HAP-1 (cell line): ENCODE data around the gene CYB5B.

ENCODE experiments used
- DNase-seq, 2 experiments: peaks; one replicate each; pipeline ENCODE4 v3.0.0-alpha.2; 2016 to 2020; ENCODE audit warnings: low spot score in 2 of 2
- H3K27me3 ChIP-seq: fragments of 250-450 bp; sonication (Bioruptor Pico); 2 replicates; pipeline ENCODE4 v1.5.1; 2020; ENCODE audit warnings: low read depth, mild to moderate bottlenecking, moderate library complexity
- H3K36me3 ChIP-seq: fragments of 250-450 bp; sonication (Bioruptor Pico); replicated peaks from 2 replicates; pipeline ENCODE4 v1.5.1; 2020; ENCODE audit warnings: mild to moderate bottlenecking
- H3K4me1 ChIP-seq: fragments of 250-450 bp; sonication (Bioruptor Pico); 2 replicates; pipeline ENCODE4 v1.5.1; 2020; ENCODE audit warnings: mild to moderate bottlenecking
- H3K4me3 ChIP-seq: fragments of 250-450 bp; sonication (Bioruptor Pico); 2 replicates; pipeline ENCODE4 v1.5.1; 2020; ENCODE audit warnings: mild to moderate bottlenecking, moderate library complexity
- H3K9me3 ChIP-seq: fragments of 250-450 bp; sonication (Bioruptor Pico); 2 replicates; pipeline ENCODE4 v1.5.1; 2020; ENCODE audit warnings: mild to moderate bottlenecking, moderate library complexity
- in situ Hi-C: fragments of 300-500 bp; cut with MboI; formaldehyde crosslinking; loops from 3 replicates; pipeline ENCODE4 v1.14.3; 2020; ENCODE audit warnings: low sequenced_read_pairs, inconsistent platforms, mixed read lengths

CYB5B gene

GRCh38 chr16:69495821-69496220, 71.4 kb downstream of the CYB5B start:
- no peak for DNase-seq
- no peak overlapping the region for H3K4me3 ChIP-seq
- no peaks in the 10 kb centered on the region for H3K27me3 ChIP-seq
- H3K36me3 ChIP-seq: no peaks in the 10 kb centered on the region
- no peaks in the 10 kb centered on the region for H3K4me1 ChIP-seq
- no peaks in the 10 kb centered on the region for H3K9me3 ChIP-seq
- in situ Hi-C loops: no loop called here

GRCh38 chr16:69496376-69496775, 72.0 kb downstream of the CYB5B start:
- H3K4me3 ChIP-seq: no peak overlapping the region
- in situ Hi-C loops: no loop called here
- DNase-seq: no peak
- H3K36me3 ChIP-seq: no peaks in the 10 kb centered on the region
- no peaks in the 10 kb centered on the region for H3K4me1 ChIP-seq
- H3K9me3 ChIP-seq: no peaks in the 10 kb centered on the region
- H3K27me3 ChIP-seq: no peaks in the 10 kb centered on the region

GRCh38 chr16:69496896-69497295, 72.5 kb downstream of the CYB5B start:
- no peaks in the 10 kb centered on the region for H3K27me3 ChIP-seq
- in situ Hi-C loops: no loop called here
- no peaks in the 10 kb centered on the region for H3K9me3 ChIP-seq
- H3K4me3 ChIP-seq: no peak overlapping the region
- no peaks in the 10 kb centered on the region for H3K4me1 ChIP-seq
- no peak for DNase-seq
- no peaks in the 10 kb centered on the region for H3K36me3 ChIP-seq

- no peaks in the 10 kb centered on the region for H3K4me1 ChIP-seq
- H3K27me3 ChIP-seq: no peaks in the 10 kb centered on the region
- in situ Hi-C loops: no loop called here
- H3K36me3 ChIP-seq: no peaks in the 10 kb centered on the region
- no peak overlapping the region for H3K4me3 ChIP-seq
- no peak for DNase-seq
- H3K9me3 ChIP-seq: no peaks in the 10 kb centered on the region
These were observed 73.6 kb downstream of the CYB5B start for GRCh38 chr16:69497876-69498596.

- H3K9me3 ChIP-seq: no peaks in the 10 kb centered on the region
- no peak overlapping the region for H3K4me3 ChIP-seq
- no peaks in the 10 kb centered on the region for H3K27me3 ChIP-seq
- no peak for DNase-seq
- H3K4me1 ChIP-seq: no peaks in the 10 kb centered on the region
- in situ Hi-C loops: no loop called here
- H3K36me3 ChIP-seq: no peaks in the 10 kb centered on the region
These were observed 74.5 kb downstream of the CYB5B start for GRCh38 chr16:69498926-69499325.

DNA sequence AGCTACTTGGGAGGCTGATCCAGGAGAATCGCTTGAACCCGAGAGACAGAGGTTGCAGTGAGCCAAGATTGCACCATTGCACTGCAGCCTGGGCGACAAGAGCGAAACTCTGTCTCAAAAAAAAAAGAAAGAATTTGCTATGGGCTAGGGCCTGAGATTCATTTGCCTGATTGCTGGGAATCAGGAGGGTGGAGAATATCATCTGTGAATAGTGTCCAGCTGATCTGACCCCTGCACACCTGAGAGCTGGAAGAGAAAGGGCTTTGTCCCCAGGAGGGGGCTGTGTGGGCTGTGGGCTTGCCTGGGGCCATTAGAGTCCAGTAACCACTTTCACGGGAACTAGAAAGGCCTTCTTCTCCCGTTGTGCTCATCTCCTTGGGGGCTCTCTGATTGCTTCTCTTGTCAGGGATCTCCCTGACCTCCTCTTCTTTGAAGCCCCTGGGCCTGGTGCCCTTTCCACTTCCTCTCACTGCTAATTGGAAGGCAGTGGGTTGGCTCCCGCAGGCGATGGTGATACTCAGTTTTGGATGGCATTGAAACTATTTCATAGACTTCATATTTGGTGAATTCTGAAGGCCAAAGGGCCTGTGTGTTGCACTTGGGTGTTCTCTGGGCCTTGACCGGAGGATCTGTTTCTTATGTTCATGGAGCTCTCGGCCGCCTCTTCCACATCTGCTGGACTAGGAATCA, 75.3 kb downstream of the CYB5B start:
- DNase-seq: no peak
- Histone ChIP-seq H3K9me3 (no peaks in the 10 kb centered on the region), H3K4me1 (no peaks in the 10 kb centered on the region), H3K27me3 (no peaks in the 10 kb centered on the region), H3K36me3 (no peaks in the 10 kb centered on the region), H3K4me3 (no peak overlapping the region)
- in situ Hi-C loops: no loop called here

- no peaks in the 10 kb centered on the region for H3K9me3 ChIP-seq
- no peaks in the 10 kb centered on the region for H3K27me3 ChIP-seq
- H3K4me1 ChIP-seq: no peaks in the 10 kb centered on the region
- DNase-seq: no peak
- no peak overlapping the region for H3K4me3 ChIP-seq
- in situ Hi-C loops: no loop called here
- no peaks in the 10 kb centered on the region for H3K36me3 ChIP-seq
These were observed 76.1 kb downstream of the CYB5B start for GRCh38 chr16:69500496-69500895.

DNA sequence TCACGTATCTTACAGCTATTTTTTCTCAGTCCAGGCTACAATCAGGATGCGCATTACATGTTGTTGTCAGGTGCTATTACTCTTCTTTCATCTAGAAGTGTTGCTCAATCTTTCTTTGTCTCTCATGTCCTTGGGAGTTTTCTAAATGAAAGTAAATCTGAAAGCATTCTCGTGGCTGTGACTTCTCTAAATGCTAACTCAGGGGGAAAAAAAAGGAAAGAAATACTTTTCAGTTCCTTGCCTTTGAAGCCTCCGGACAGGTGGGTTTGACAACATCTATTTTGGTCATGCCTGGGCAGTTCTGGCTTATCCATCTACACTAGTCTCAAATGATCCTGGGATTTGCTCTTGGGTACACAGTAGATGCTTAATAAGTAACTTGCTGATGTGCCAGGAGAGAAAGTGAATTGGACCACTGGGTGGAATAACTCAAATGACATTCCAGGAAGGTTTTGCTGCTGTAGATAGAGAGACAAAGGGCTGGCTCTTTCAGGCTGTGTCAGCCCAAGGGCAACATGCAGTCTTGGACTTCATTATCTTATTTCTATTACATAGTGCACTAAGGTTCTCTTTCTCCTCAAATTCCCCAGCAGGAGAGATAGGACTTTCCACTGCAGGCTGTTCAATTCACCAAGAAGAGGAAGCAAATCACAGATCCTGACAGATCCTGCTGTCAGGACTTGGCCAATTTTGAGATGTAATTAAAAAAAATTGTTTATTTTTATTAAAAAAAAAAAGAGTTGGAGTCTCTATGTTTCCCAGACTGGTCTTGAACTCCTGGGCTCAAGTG, 77.7 kb downstream of the CYB5B start:
- Histone ChIP-seq H3K9me3 (no peaks in the 10 kb centered on the region), H3K4me1 (no peaks in the 10 kb centered on the region), H3K4me3 (no peak overlapping the region), H3K27me3 (no peaks in the 10 kb centered on the region), H3K36me3 (no peaks in the 10 kb centered on the region)
- in situ Hi-C loops: no loop called here
- no peak for DNase-seq

- in situ Hi-C loops: no loop called here
- no peaks in the 10 kb centered on the region for H3K27me3 ChIP-seq
These were observed 78.8 kb downstream of the CYB5B start for GRCh38 chr16:69503244-69503643.

DNA sequence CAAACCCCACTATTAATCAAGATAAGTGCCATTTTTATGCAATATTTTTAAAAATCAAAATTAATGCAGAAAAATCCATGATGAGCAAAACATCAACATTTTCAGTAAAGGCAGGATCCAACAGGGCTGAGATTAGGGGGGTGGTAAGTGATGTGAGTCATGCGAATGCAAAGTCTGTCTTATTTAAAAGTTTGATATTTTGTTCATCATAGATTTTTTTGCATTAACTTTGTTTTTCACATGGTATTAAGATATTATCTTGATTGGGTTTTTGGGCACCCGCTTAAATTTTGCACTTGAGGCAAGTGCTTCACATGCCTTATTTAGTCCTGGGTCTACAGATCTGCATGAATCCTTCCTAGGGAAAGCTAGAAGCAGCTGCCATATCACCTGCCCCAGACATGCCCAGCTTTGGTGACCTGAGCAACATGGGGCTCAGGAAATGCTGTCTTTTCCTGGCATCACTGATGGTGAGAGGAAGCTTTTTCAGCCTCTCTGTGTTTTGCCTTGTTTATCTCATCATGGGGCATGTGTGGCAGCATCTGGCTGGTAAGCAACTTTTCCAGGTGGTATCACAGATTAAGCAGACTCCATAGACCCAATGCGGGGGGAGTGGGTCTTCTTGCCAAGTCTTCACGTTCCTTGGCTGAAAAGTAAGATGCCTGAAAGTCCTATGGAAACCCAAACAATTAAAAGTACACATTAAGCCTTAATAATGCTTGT, 83.8 kb downstream of the CYB5B start:
- in situ Hi-C loops: no loop called here

More at GRCh38 chr16:69503244-69503643, 78.8 kb downstream of the CYB5B start:
- H3K9me3 ChIP-seq: no peaks in the 10 kb centered on the region
- DNase-seq: no peak
- no peaks in the 10 kb centered on the region for H3K4me1 ChIP-seq
- H3K4me3 ChIP-seq: no peak overlapping the region
- H3K36me3 ChIP-seq: no peaks in the 10 kb centered on the region

GRCh38 chr16:69509125-69509524, 84.7 kb downstream of the CYB5B start:
- no peaks in the 10 kb centered on the region for H3K4me1 ChIP-seq
- no peak overlapping the region for H3K4me3 ChIP-seq
- no peaks in the 10 kb centered on the region for H3K9me3 ChIP-seq
- no peaks in the 10 kb centered on the region for H3K36me3 ChIP-seq
- in situ Hi-C loops: no loop called here
- DNase-seq: no peak
- no peaks in the 10 kb centered on the region for H3K27me3 ChIP-seq

More for the DNA sequence above, 83.8 kb downstream of the CYB5B start:
- no peaks in the 10 kb centered on the region for H3K27me3 ChIP-seq
- H3K9me3 ChIP-seq: no peaks in the 10 kb centered on the region
- no peak for DNase-seq
- no peaks in the 10 kb centered on the region for H3K4me1 ChIP-seq
- no peaks in the 10 kb centered on the region for H3K36me3 ChIP-seq
- no peak overlapping the region for H3K4me3 ChIP-seq

- no peaks in the 10 kb centered on the region for H3K4me1 ChIP-seq
- H3K9me3 ChIP-seq: no peaks in the 10 kb centered on the region
- H3K36me3 ChIP-seq: no peaks in the 10 kb centered on the region
- no peaks in the 10 kb centered on the region for H3K27me3 ChIP-seq
- no peak overlapping the region for H3K4me3 ChIP-seq
- no peak for DNase-seq
- in situ Hi-C loops: no loop called here
These were observed 87.2 kb downstream of the CYB5B start for GRCh38 chr16:69511651-69512050.

- in situ Hi-C loops: no loop called here
- H3K4me3 ChIP-seq: no peak overlapping the region
- no peaks in the 10 kb centered on the region for H3K9me3 ChIP-seq
- DNase-seq: no peak
- no peaks in the 10 kb centered on the region for H3K4me1 ChIP-seq
- no peaks in the 10 kb centered on the region for H3K36me3 ChIP-seq
- no peaks in the 10 kb centered on the region for H3K27me3 ChIP-seq
These were observed 89.0 kb downstream of the CYB5B start for GRCh38 chr16:69513180-69513966.
